Kidney (tissue), 14 donors: ENCODE measurements around the gene HOXA9. TPM values are rescaled to one million over a fixed set of nuclear protein-coding genes. Genes with fewer than 3 reads are reported as not detected.

Experiments used
- DNase-seq, 5 donors: peaks; one replicate each; pipeline ENCODE4 v3.0.0-alpha.2; 2013 to 2020
- FAIRE-seq: peaks from 2 replicates; lab custom pipeline; 2012; peaks lifted over from hg19 to GRCh38; lab: Jason Lieb, UNC
- H3K27ac ChIP-seq, 2 donors: one replicate each; pipeline ENCODE4 v1.7.0; 2013; ENCODE audit warnings: low read depth in 2 of 2, low read length in 2 of 2, inconsistent platforms in 1 of 2
- H3K27me3 ChIP-seq: one replicate; pipeline ENCODE4 v1.7.1; 2013; ENCODE audit warnings: low read length, inconsistent platforms; ENCODE audit not compliant: control insufficient read depth, insufficient read depth
- H3K36me3 ChIP-seq, 3 donors: one replicate each; pipeline versions ENCODE4 v1.7.0 to v1.7.1; 2013; ENCODE audit warnings: low read length in 3 of 3, control low read depth in 1 of 3, inconsistent platforms in 1 of 3; ENCODE audit not compliant: insufficient read depth in 3 of 3, control insufficient read depth in 2 of 3
- H3K4me1 ChIP-seq, 3 donors: one replicate each; pipeline versions ENCODE4 v1.7.0 to v1.7.1; 2013; ENCODE audit warnings: low read length in 3 of 3, inconsistent platforms in 1 of 3, low read depth in 1 of 3; ENCODE audit not compliant: control insufficient read depth in 2 of 3, insufficient read depth in 2 of 3
- H3K4me3 ChIP-seq, 3 donors: one replicate each; pipeline versions ENCODE4 v1.7.0 to v1.8.1; 2013; ENCODE audit warnings: low read length in 3 of 3, control low read depth in 1 of 3, inconsistent platforms in 1 of 3
- H3K9ac ChIP-seq, 3 donors: one replicate each; pipeline versions ENCODE4 v1.7.0 to v1.7.1; 2013; ENCODE audit warnings: low read length in 3 of 3, control low read depth in 1 of 3, inconsistent platforms in 1 of 3
- H3K9me3 ChIP-seq, 3 donors: one replicate each; pipeline versions ENCODE4 v1.7.0 to v1.7.1; 2013; ENCODE audit warnings: low read length in 3 of 3, control low read depth in 1 of 3, inconsistent platforms in 1 of 3; ENCODE audit not compliant: control insufficient read depth in 2 of 3, insufficient read depth in 1 of 3
- CTCF ChIP-seq: IDR thresholded peaks from 3 replicates; pipeline ENCODE4 v1.5.1; 2012; ENCODE audit warnings: mild to moderate bottlenecking, moderate library complexity, borderline replicate concordance; ENCODE audit not compliant: insufficient read depth; ENCODE audit errors: extremely low read depth
- intact Hi-C: fragments of 100-400 bp; cut with DNase I; formaldehyde crosslinking; loops from one replicate; pipeline ENCODE4 v1.11.1; 2022
- polyA plus RNA-seq: library from polyadenylated mRNA; stranded (reverse); fragments of 350-450 nt; fragmentation: Illumina TruSeq; extraction: RNeasy Lipid Tissue Mini Kit (QIAGEN cat#74804); gene quantifications from one replicate; pipeline ENCODE4 v1.2.3, GENCODE V29; 2014; ENCODE audit warnings: low read depth, low replicate concordance; ENCODE audit not compliant: insufficient read depth
- total RNA-seq: library from RNA; stranded (reverse); fragmentation: NEBNext Ultra II Directional; extraction: Animal tissue kit (Norgen Biotek cat#: 25700); gene quantifications from one replicate; pipeline ENCODE4 v1.2.1, GENCODE V29; 2021
- donor health status: control.
- donor health status: control.
- donor health status: control.
- donor health status: control.
- donor health status: control.
- donor health status: DM: yes; HTN: yes; CAD: no.
- donor health status: Normal renal cell carcinoma (clear cell type).

HOXA9 gene
- total and polyA plus RNA-seq, 2 donors from 2014 or later: 36.7 to 36.8 TPM

- peaks cover 0 to 7% (median 5%) of the 10 kb centered on the region in 3 donors for H3K4me1 ChIP-seq
- H3K4me3 ChIP-seq: no peak overlapping the region
- H3K9ac ChIP-seq: no peak overlapping the region
- no peaks in the 10 kb centered on the region for H3K36me3 ChIP-seq
- H3K27me3 ChIP-seq: peaks cover 87% of the 10 kb centered on the region
- peak in 1 of 5 donors; percentile 6 for DNase-seq
- FAIRE-seq: no peak
- no peak overlapping the region for H3K27ac ChIP-seq
- intact Hi-C loops: loop anchor here (10.0 kb wide), 1 partner anchor 372 kb away; no protein-coding TSS in a partner anchor
- no peak for TF ChIP-seq CTCF
- H3K9me3 ChIP-seq: peaks cover 0 to 4% (median 0%) of the 10 kb centered on the region in 3 donors
Measured at GRCh38 chr7:27202862-27203134, 37.5 kb upstream of the HOXA9 start.

GRCh38 chr7:27202018-27202861 lies 36.9 kb upstream of the HOXA9 start:
- intact Hi-C loops: loop anchor here (10.0 kb wide), 1 partner anchor 373 kb away; no protein-coding TSS in a partner anchor
- no peak for FAIRE-seq
- no peak overlapping the region for H3K4me3 ChIP-seq

GRCh38 chr7:27201580-27202017 lies 36.3 kb upstream of the HOXA9 start:
- Histone ChIP-seq H3K9ac (no peak overlapping the region), H3K27me3 (peaks cover 88% of the 10 kb centered on the region), H3K36me3 (no peaks in the 10 kb centered on the region), H3K4me3 (no peak overlapping the region), H3K4me1 (peaks cover 0 to 7% (median 5%) of the 10 kb centered on the region in 3 donors), H3K9me3 (peaks cover 0 to 4% (median 0%) of the 10 kb centered on the region in 3 donors), H3K27ac (no peak overlapping the region)
- intact Hi-C loops: loop anchor here (10.0 kb wide), 1 partner anchor 373 kb away; no protein-coding TSS in a partner anchor
- TF ChIP-seq CTCF: no peak
- DNase-seq (peak in 1 of 5 donors; percentile 24), FAIRE-seq (no peak)

More at GRCh38 chr7:27202018-27202861, 36.9 kb upstream of the HOXA9 start:
- Histone ChIP-seq H3K9me3 (peaks cover 0 to 4% (median 0%) of the 10 kb centered on the region in 3 donors), H3K9ac (no peak overlapping the region), H3K27ac (no peak overlapping the region), H3K27me3 (peaks cover 88% of the 10 kb centered on the region), H3K36me3 (no peaks in the 10 kb centered on the region), H3K4me1 (peaks cover 0 to 7% (median 5%) of the 10 kb centered on the region in 3 donors)
- DNase-seq: peak in 4 of 5 donors; percentile 32 to 61 (median 52)
- no peak for TF ChIP-seq CTCF
